HG02571 (cell line): ENCODE results near the gene KIF14.
"Not testable (repeated sequence)": the region's sequence is repeated elsewhere in the genome, so short reads cannot be mapped to it uniquely, and the experiment has no call there.

Experiments used
- ATAC-seq: cut with Tn5 transposase; IDR thresholded peaks from one replicate; pipeline ENCODE4 v1.9.1; 2021; ENCODE audit warnings: mild to moderate bottlenecking, moderate library complexity; ENCODE audit not compliant: unreplicated experiment

Gene KIF14

DNA sequence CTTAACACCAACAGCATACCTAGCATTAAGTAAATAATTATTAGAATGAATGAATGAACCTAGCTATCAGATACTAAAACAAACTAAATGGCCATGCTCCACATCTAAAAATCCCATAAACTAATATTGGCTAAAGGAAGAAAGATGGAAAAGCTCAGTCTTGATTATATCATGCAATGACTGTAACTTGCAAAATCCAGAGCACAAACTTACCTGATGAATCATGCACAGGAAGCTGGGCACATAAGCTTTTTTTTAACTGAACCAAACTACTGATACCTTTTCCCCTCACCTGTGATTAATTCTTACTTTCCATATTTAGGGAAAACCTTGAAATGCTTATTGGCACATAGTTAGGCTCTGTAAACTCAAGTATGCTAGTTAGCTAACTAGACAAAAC is 70.2 kb downstream of the KIF14 start:
- no peak for ATAC-seq

GRCh38 chr1:200547386-200547785 is 73.2 kb downstream of the KIF14 start:
- ATAC-seq, result no peak

GRCh38 chr1:200546577-200546976 is 74.0 kb downstream of the KIF14 start:
- ATAC-seq, result no peak

DNA sequence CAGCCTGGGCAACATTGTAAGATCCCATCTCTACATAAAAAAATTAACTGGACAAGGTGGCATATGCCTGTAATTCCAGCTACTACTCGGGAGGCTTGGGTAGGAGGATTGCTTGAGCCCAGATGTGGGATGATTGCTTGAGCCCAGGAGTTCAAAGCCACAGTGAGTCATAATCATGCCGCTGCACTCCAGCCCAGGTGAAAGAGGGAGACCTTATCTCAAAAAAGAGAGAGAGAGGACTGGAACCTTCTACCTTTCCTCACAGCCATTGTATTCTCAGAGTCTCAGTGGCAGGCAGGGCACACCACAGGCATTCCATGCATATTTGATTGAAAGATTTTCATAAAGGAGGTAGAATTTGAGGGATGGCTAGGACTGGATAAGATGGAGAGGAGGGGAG is 78.4 kb downstream of the KIF14 start:
- no peak for ATAC-seq

- ATAC-seq, result no peak
These were observed 80.3 kb downstream of the KIF14 start for GRCh38 chr1:200540281-200540680.

GRCh38 chr1:200538179-200538578 is 82.4 kb downstream of the KIF14 start:
- ATAC-seq, result no peak

- peak; percentile 51 for ATAC-seq
These were observed 84.9 kb downstream of the KIF14 start for GRCh38 chr1:200535605-200536004.

DNA sequence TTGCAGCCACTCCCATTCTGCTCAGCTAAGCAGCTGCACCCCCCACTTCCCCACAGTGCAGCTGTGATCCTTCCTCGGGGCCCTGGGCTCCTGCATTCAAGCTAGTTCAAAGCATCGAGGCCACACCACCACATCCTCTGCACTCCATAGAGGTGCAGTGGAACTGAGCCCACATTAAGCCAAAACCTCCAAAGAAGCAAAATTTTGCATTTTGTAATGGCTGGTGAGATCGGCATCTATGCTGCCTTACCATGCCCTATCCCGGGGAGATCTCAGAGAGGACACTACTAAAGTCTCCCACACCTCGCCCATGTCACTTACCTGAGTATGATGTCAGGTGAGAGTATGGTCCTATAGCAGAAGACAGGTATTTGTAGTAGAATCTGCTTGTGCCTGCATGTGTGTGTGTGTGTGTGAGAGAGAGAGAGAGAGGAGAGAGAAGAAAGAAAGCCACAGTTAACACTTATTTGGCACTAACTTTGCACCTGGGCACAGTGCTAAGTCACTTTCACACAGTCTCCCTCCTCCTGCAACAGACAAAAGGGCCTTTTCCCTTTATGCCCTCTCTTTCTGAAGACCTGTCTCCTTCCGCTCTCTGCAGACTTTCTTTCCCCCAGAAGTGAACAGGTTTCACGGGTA is 89.8 kb downstream of the KIF14 start:
- no peak for ATAC-seq

- ATAC-seq, result no peak
These were observed 91.5 kb downstream of the KIF14 start for GRCh38 chr1:200528858-200529606.

DNA sequence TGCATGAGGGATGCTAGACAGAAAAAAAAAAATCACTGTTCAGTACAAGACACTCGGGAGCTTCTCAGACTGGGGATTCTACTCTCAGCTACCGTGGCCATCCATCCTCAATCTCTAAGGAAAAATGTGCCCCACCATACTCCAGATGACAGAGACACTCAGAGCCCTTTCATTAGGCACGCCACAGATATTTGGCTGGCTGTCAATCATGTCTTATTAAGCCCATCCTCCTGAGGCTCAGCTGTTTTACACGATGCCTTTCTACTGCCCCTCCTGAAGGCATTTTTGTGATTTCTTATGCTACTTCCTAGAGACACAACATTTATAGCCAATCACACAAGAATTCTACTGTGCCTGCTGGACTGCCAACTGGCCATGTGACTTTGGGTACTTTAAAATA is 92.9 kb downstream of the KIF14 start:
- ATAC-seq, result no peak

DNA sequence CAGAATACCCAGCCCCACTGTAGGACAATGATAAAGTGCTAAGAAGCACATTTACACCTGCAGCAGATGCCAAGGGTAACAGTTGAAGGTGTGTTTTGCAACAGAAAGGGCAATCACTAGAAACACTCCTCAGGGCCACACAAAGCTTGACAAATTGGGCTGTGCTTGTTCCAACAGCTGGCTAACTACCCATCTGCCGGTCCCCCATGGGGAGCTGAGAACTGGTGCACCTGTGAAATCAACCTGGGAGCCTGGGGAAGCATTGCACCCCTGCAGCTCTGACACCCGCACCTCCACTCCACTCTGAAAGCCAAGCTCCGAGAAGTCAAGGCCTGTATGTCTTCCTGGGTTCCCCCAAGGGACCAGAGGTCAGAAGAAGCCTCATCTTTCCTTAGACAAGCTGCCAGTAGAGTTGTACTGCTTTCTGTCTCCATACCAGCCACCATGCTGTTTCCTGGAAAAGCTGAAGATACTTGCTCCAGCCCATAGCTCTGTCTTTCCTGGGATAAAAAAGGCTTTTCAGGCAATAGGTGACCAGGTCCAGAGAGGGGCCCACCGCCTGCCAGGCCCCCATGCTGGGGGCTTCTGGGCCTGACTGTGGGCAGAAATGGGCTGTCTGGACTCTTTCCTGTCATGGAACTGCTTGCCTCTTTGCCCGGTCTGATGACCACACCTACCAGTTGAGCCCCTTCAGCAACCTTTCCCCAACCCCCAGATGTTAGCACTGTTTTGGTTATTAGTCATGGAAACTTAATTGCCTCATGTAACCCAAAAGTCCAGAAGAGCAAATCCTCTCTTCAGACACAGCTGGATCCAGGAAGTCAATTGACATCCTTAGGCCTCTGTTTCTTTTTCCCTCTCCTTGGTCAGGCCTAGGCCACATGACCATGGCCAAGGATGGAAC is 93.6 kb downstream of the KIF14 start:
- no peak for ATAC-seq

GRCh38 chr1:200525090-200525987 is 95.2 kb downstream of the KIF14 start:
- no peak for ATAC-seq

DNA sequence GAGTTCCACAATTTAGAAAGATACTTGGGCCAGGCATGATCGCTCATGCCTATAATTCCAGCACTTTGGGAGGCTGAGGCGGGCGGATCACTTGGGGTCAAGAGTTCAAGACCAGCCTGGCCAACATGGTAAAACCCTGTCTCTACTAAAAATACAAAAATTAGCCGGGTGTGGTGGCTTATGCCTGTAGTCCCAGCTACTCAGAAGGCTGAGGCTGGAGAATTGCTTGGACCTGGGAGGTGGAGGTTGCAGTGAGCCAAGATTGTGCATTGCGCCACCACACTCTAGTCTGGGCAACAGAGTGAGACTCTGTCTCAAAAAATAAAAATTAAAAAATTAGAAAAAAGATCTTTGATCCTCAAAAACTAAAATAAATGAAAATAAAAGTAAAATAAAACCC is 96.0 kb downstream of the KIF14 start:
- ATAC-seq, result not testable (repeated sequence)

GRCh38 chr1:200524092-200524491 is 96.5 kb downstream of the KIF14 start:
- no peak for ATAC-seq

DNA sequence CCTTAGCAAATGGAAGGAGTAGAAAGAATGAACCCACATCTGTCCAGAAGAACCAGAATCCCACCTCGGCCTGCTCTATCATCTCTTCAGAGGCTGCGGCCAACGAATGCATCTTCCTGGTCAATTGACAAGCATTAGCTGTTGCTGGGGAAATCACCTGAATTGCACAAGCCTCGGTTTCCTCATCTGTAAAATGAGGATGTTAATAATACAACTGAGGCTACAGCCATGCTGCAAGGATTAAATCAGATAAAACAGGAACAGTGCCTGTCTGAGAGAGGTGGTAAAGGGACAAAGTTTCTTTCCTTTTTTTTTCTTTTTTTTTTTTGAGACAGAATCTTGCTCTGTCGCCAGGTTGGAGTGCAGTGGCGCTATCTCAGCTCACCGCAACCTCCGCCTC is 99.8 kb downstream of the KIF14 start:
- no peak for ATAC-seq

DNA sequence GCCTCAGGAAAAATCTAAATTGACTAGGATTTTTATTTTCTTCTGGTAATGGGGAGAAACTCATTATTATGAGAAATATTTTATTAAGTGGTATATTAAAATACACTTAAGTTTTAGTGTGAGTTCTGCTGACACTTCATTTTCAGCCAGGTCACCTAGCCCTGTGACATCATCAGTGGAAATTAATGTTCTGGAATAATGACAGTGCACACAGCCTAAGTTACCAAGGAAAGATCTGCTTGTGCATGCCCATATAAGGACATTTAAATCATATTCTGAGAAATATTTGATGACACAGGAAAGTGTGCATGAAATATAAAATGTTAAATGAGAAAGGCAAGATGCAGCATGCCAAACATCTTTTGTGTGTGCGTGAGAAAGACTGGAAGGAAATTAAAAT is 102.0 kb downstream of the KIF14 start:
- no peak for ATAC-seq

DNA sequence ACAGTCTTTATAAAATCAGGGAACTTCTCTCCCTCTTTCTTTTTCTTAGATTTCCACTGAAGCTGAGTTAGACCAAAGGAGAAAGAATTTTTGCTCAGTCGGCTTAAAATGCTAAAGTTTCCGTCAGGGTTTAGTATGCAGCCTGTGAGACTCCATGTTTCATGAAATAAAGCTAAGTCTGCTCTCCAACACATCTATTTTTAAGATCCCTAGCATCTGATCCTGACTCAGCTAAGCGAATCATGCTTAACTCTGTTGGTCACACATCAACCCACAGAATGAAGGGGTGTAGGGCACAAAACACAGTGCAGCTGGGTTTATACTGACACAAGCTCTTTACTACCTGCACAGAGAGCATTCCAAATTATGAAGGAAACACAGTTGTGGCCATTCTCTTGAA is 108.4 kb downstream of the KIF14 start:
- ATAC-seq, result no peak

DNA sequence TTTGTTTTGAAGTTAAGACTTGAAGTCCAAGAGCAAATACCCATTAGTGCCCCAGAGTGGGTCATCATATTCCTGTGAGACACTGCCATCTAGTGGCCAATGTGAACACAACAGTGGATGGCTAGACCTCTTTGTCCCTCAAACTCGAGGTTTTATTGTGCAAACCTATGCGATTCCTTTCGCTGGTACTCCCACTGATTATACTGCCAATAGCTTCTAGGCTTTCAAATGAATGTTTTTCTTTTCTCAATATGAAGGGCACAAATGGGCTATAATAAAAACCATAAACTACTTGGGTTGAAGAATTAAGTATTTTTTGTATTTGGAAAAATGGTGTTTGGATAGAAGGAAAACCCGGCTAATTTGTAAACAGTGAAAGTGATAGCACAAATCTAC is 110.3 kb downstream of the KIF14 start:
- peak; percentile 80 for ATAC-seq

DNA sequence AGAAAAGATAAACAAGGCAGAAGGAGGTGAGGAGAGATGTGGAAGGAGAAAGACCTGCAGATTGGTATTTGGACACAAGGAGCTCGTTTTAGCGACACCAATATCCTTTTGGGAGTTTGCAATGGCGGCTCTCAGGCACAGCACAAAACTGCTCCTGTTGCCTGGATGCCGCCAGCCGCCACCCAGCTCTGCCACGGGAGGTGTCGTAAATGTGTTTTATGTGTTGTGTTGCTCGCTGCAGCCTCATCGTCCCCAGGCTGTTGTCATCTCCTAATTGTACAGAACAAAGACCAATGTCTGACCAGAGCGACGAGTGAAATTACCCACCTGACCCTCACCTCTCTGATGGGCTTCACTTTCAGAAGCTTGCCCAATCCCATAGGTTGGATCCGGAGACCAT is 114.1 kb downstream of the KIF14 start:
- ATAC-seq, result no peak

DNA sequence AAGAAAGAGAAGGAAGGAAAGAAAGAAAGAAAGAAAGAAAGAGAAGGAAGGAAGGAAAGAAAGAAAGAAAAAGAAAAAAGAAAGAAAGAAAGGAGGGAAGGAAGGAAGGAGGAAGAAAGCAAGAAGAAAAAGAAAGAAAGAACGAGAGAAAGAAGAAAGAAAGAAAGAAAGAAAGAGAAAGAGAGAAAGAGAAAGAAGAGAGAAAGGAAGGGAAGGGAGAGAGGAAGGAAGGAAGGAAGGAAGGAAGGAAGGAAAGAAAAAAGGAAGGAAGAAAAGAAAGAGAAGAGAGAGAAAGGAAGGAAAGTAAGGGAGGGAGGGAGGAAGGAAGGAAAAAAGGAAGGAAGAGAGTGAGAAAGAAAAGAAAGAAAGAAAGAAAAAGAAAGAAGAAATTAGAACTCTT is 115.3 kb downstream of the KIF14 start:
- no peak for ATAC-seq
